ENCODE results near the gene DENND5A. TPM values are rescaled to one million over a fixed set of nuclear protein-coding genes. Genes with fewer than 3 reads are reported as not detected.

DENND5A gene
- total and polyA plus RNA-seq, 2 of the 8 experiments (the other 6 are each of a cell fraction or from before 2014, with no cell fraction given), result 65.7 to 139 TPM

GRCh38 chr11:9293646-9294045 is 28.5 kb upstream of the DENND5A start:
- no peak overlapping the region for H4K5ac ChIP-seq (ENCODE audit: insufficient read length, low read depth, low read length)
- no peaks in the 10 kb centered on the region for H3K23me2 ChIP-seq (ENCODE audit: low read depth, low read length)
- H4K91ac ChIP-seq (replicated peaks; ENCODE audit: insufficient read length, low read length), result no peak overlapping the region
- H3K4me3 ChIP-seq (ENCODE audit: extremely low read depth in 1 of 4, insufficient read depth in 2 of 4, low read depth in 3 of 4, low read length in 4 of 4), result no peak overlapping the region
- H3K4me1 ChIP-seq (replicated peaks in 1 of 4; ENCODE audit: control insufficient read depth in 3 of 4, insufficient read depth in 4 of 4, low read length in 3 of 4), result no peaks in the 10 kb centered on the region
- CTCF ChIA-PET (ENCODE audit: partially characterized antibody), result interaction anchor here (0.9 to 1.3 kb wide), 3 partner anchors 13 to 33 kb away, joined by 3 to 4 read pairs (median 3); no protein-coding TSS in a partner anchor
- no peak overlapping the region for H2AFZ ChIP-seq (ENCODE audit: low read length)
- H3K9ac ChIP-seq (replicated peaks in 1 of 4; ENCODE audit: extremely low read depth in 1 of 4, low read depth in 3 of 4, low read length in 3 of 4), result no peak overlapping the region
- DNase-seq (ENCODE audit: low read depth in 1 of 2, low spot score in 2 of 2), result peak in 1 of 2 experiments; percentile 24
- H3K4me2 ChIP-seq (ENCODE audit: insufficient read depth in 1 of 2, low read depth in 2 of 2, low read length in 2 of 2), result no peak overlapping the region
- no peak overlapping the region for H2BK20ac ChIP-seq (ENCODE audit: low read length)
- H2AK5ac ChIP-seq (ENCODE audit: low read depth, low read length), result no peak overlapping the region
- H3K23ac ChIP-seq (ENCODE audit: insufficient read length), result no peak overlapping the region
- FAIRE-seq, result no peak
- H3K36me3 ChIP-seq (ENCODE audit: control insufficient read depth in 2 of 4, insufficient read depth in 4 of 4, low read length in 3 of 4), result peaks cover 2 to 25% (median 8%) of the 10 kb centered on the region in 4 experiments; a peak in 5 of 8 replicates
- no peak overlapping the region for H2BK120ac ChIP-seq (replicated peaks; ENCODE audit: low read depth, low read length)
- peaks cover 2 to 4% of the 10 kb centered on the region in 2 experiments for H4K20me1 ChIP-seq (replicated peaks in 1 of 2; ENCODE audit: control insufficient read depth in 1 of 2, insufficient read depth in 2 of 2, low read length in 2 of 2)
- no peak overlapping the region for H3K4ac ChIP-seq (replicated peaks; ENCODE audit: insufficient read length, low read depth, low read length)
- H3K79me2 ChIP-seq (ENCODE audit: control insufficient read depth in 1 of 2, insufficient read depth in 2 of 2, low read length in 2 of 2), result peaks cover 0 to 3% of the 10 kb centered on the region in 2 experiments; a peak in 2 of 4 replicates
- H2BK5ac ChIP-seq (ENCODE audit: low read depth, low read length), result no peak overlapping the region
- POLR2A ChIA-PET (ENCODE audit: partially characterized antibody), result interaction anchor here (0.6 to 0.7 kb wide), 2 partner anchors 59 to 571 kb away, joined by 3 to 4 read pairs; no protein-coding TSS in a partner anchor
- no peak overlapping the region for H4K8ac ChIP-seq (ENCODE audit: extremely low read depth, insufficient read depth, low read length)
- H3K18ac ChIP-seq (ENCODE audit: extremely low read depth, low read length), result no peak overlapping the region
- H3K27ac ChIP-seq (ENCODE audit: low read depth, low read length), result no peak overlapping the region
- H3K56ac ChIP-seq (replicated peaks; ENCODE audit: insufficient read length, low read depth, low read length), result no peak overlapping the region
- 96% methylated on average over 7 of the region's 7 CpGs; no CpG with 5 or more reads in 1 of the 2 experiments for WGBS, 2 experiments (ENCODE audit: extremely low coverage in 1 of 2, insufficient coverage in 1 of 2, insufficient read length in 1 of 2, insufficient replicate concordance in 2 of 2, low coverage in 1 of 2, low lambda C conversion rate in 2 of 2, missing lambda C conversion rate in 1 of 2)
- no peaks in the 10 kb centered on the region for H3K27me3 ChIP-seq (replicated peaks in 1 of 4; ENCODE audit: control insufficient read depth in 3 of 4, extremely low read depth in 1 of 4, insufficient read depth in 3 of 4, low read length in 3 of 4)
- no peak overlapping the region for H2BK15ac ChIP-seq (ENCODE audit: low read length)
- no peaks in the 10 kb centered on the region; the same call in 1 of the 2 replicates for H3K79me1 ChIP-seq (ENCODE audit: low read depth, low read length)
- no peak overlapping the region for H2BK12ac ChIP-seq (ENCODE audit: low read depth, low read length)
- no peaks in the 10 kb centered on the region for H3K9me3 ChIP-seq (ENCODE audit: insufficient read depth in 2 of 2, low read depth in 1 of 2, low read length in 1 of 2)
- H3K14ac ChIP-seq (ENCODE audit: insufficient read length), result no peak overlapping the region
- no peak for TF ChIP-seq CREB1 (IDR thresholded peaks at IDR 0.05)
- TF ChIP-seq NRF1 (IDR thresholded peaks at IDR 0.05; ENCODE audit: low read depth, low read length), result no peak

All from H1 (cell line).